Measurements from ENCODE around the gene DOCK6. TPM values are rescaled to one million over a fixed set of nuclear protein-coding genes. Genes with fewer than 3 reads are reported as not detected.

Gene DOCK6
- total and polyA plus RNA-seq, 2 of the 13 experiments (the other 11 are each of a cell fraction or from before 2014, with no cell fraction given): 5.4 to 38.1 TPM

- TF ChIP-seq, protein P1, sequence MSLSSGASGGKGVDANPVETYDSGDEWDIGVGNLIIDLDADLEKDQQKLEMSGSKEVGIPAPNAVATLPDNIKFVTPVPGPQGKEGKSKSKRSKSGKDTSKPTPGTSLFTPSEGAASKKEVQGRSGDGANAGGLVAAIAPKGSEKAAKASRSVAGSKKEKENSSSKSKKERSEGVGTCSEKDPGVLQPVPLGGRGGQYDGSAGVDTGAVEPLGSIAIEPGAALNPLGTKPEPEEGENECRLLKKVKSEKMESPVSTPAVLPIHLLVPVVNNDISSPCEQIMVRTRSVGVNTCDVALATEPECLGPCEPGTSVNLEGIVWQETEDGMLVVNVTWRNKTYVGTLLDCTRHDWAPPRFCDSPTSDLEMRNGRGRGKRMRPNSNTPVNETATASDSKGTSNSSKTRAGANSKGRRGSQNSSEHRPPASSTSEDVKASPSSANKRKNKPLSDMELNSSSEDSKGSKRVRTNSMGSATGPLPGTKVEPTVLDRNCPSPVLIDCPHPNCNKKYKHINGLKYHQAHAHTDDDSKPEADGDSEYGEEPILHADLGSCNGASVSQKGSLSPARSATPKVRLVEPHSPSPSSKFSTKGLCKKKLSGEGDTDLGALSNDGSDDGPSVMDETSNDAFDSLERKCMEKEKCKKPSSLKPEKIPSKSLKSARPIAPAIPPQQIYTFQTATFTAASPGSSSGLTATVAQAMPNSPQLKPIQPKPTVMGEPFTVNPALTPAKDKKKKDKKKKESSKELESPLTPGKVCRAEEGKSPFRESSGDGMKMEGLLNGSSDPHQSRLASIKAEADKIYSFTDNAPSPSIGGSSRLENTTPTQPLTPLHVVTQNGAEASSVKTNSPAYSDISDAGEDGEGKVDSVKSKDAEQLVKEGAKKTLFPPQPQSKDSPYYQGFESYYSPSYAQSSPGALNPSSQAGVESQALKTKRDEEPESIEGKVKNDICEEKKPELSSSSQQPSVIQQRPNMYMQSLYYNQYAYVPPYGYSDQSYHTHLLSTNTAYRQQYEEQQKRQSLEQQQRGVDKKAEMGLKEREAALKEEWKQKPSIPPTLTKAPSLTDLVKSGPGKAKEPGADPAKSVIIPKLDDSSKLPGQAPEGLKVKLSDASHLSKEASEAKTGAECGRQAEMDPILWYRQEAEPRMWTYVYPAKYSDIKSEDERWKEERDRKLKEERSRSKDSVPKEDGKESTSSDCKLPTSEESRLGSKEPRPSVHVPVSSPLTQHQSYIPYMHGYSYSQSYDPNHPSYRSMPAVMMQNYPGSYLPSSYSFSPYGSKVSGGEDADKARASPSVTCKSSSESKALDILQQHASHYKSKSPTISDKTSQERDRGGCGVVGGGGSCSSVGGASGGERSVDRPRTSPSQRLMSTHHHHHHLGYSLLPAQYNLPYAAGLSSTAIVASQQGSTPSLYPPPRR (CRISPR knock-in tag; IDR thresholded peaks at IDR 0.05; ENCODE audit: borderline replicate concordance): peak; percentile 96
- TF ChIP-seq EHMT2 (IDR thresholded peaks at IDR 0.05; ENCODE audit: borderline replicate concordance, low read depth, low read length): no peak
- TF ChIP-seq, protein P2, sequence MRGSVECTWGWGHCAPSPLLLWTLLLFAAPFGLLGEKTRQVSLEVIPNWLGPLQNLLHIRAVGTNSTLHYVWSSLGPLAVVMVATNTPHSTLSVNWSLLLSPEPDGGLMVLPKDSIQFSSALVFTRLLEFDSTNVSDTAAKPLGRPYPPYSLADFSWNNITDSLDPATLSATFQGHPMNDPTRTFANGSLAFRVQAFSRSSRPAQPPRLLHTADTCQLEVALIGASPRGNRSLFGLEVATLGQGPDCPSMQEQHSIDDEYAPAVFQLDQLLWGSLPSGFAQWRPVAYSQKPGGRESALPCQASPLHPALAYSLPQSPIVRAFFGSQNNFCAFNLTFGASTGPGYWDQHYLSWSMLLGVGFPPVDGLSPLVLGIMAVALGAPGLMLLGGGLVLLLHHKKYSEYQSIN (CRISPR knock-in tag; IDR thresholded peaks at IDR 0.05; ENCODE audit: borderline replicate concordance): no peak
- no peak for TF ChIP-seq ZNF20 (CRISPR knock-in tag; IDR thresholded peaks at IDR 0.05)
- peak; percentile 96 for TF ChIP-seq NCOA1 (CRISPR knock-in tag; IDR thresholded peaks at IDR 0.05)
- TF ChIP-seq CBX1 (IDR thresholded peaks at IDR 0.05; ENCODE audit: low read depth): peak; percentile 31
- TF ChIP-seq SNAPC4 (CRISPR knock-in tag; IDR thresholded peaks at IDR 0.05): peak; percentile 92; the same call in 1 of the 2 replicates
- TF ChIP-seq ZNF383 (CRISPR knock-in tag; IDR thresholded peaks at IDR 0.05; ENCODE audit: borderline replicate concordance): peak; percentile 39; the same call in 1 of the 2 replicates
- TF ChIP-seq MXI1 (IDR thresholded peaks at IDR 0.05; ENCODE audit: borderline replicate concordance, low read depth, low read length): peak; percentile 70; the same call in 2 of the 3 replicates
- peak; percentile 86; the same call in 1 of the 2 replicates for TF ChIP-seq ZNF136 (CRISPR knock-in tag; IDR thresholded peaks at IDR 0.05; ENCODE audit: low read depth)
- peak; percentile 98 for TF ChIP-seq ZGPAT (CRISPR knock-in tag; IDR thresholded peaks at IDR 0.05)
- peak; percentile 52 for TF ChIP-seq YY1 (IDR thresholded peaks at IDR 0.05; ENCODE audit: insufficient read depth, insufficient replicate concordance, low read depth, low read length)
- peak; percentile 55; the same call in 1 of the 2 replicates for TF ChIP-seq NAIF1 (CRISPR knock-in tag; IDR thresholded peaks at IDR 0.05; ENCODE audit: borderline replicate concordance)
- TF ChIP-seq HOXA9 (CRISPR knock-in tag; IDR thresholded peaks at IDR 0.05; ENCODE audit: borderline replicate concordance): no peak; the same call in 1 of the 2 replicates
- TF ChIP-seq STAG1 (CRISPR knock-in tag; IDR thresholded peaks at IDR 0.05): no peak; the same call in 1 of the 2 replicates
These were observed 22.8 kb downstream of the DOCK6 start, which contains the start of gene ANGPTL8 (continued) for GRCh38 chr19:11239377-11240000.

Measured in HepG2 (cell line).